SK-N-SH (cell line): Measurements from ENCODE around the gene SPATA16.

Experiments
- EP300 ChIP-seq, 2 experiments: IDR thresholded peaks; 2 replicates each; pipeline versions ENCODE4 v1.4.0 to v1.6.1; 2012; ENCODE audit warnings: borderline replicate concordance in 1 of 2, low read depth in 1 of 2, low read length in 1 of 2
- EZH2phosphoT487 ChIP-seq: fragments of 200-600 bp; sonication (generic); IDR thresholded peaks from 2 replicates; pipeline ENCODE4 v1.6.1; 2017; ENCODE audit warnings: low read depth, mixed run types, mild to moderate bottlenecking, antibody characterized with exemption, moderate library complexity, borderline replicate concordance
- MXI1 ChIP-seq: IDR thresholded peaks from 2 replicates; pipeline ENCODE4 v1.6.1; 2012; ENCODE audit warnings: mild to moderate bottlenecking, low read depth, low read length, improper control_type of control experiment
- RXRA ChIP-seq: IDR thresholded peaks from 2 replicates; pipeline ENCODE4 v1.4.0; 2012; ENCODE audit warnings: low read depth, mild to moderate bottlenecking, borderline replicate concordance
- SIN3A ChIP-seq: IDR thresholded peaks from 2 replicates; pipeline ENCODE4 v1.6.1; 2012; ENCODE audit warnings: low read depth, mild to moderate bottlenecking, low read length, moderate library complexity, borderline replicate concordance
- SMC3 ChIP-seq: IDR thresholded peaks from 2 replicates; pipeline ENCODE4 v1.6.1; 2012; ENCODE audit warnings: low read depth, low read length, improper control_type of control experiment
- YY1 ChIP-seq: IDR thresholded peaks from 2 replicates; pipeline ENCODE4 v1.4.0; 2012; ENCODE audit warnings: low read depth, mild to moderate bottlenecking
- TF ChIP-seq, protein P1 (sequence below): fragments of 200-600 bp; sonication (generic); IDR thresholded peaks from 2 replicates; pipeline ENCODE4 v1.6.1; 2017; ENCODE audit warnings: antibody characterized with exemption, mild to moderate bottlenecking, moderate library complexity
- TF ChIP-seq, protein P2 (sequence below): fragments of 150-350 bp; IDR thresholded peaks from 2 replicates; pipeline ENCODE4 v1.6.1; 2017; ENCODE audit warnings: antibody characterized with exemption, low read length, low read depth, borderline replicate concordance
- TF ChIP-seq, protein P3 (sequence below): IDR thresholded peaks from 2 replicates; pipeline ENCODE4 v1.4.0; 2012; ENCODE audit warnings: low read depth
- TF ChIP-seq, protein P4 (sequence below): IDR thresholded peaks from 2 replicates; pipeline ENCODE4 v1.6.1; 2012; ENCODE audit warnings: mild to moderate bottlenecking, low read depth, low read length, moderate library complexity
- TF ChIP-seq, protein P5 (sequence below): IDR thresholded peaks from 2 replicates; pipeline ENCODE4 v1.4.0; 2012; ENCODE audit warnings: low read depth, borderline replicate concordance

DNA sequence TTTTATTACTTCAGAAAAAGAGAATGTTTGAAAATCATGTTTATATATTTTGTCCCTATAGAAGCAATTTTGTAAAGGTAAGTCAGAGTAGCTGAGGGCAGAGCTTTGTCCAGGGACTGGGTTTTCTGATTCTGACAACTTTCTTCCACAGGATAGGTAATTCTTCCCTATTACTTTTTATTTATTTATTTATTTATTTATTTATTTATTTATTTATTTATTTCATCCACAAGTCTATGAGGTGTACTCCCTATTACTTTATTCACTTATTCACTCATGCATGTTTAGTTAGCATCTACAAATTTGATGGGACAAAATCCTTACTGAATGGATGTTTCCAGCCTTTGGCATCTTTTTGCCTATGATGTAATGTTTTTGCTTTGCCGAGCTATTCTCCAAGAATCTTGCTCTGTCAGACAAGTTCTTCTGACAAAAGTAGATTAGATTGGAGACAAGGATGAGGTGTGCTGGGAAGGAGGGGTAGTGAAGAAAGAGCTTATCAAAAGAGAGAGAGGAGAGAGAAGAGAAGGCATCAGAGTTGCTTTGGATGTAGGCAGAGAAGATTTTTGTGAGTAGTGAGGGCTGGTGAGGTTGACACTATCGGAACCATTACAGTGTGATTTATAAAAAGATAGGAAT, 119.4 kb downstream of the SPATA16 start:
- TF ChIP-seq, protein P1, sequence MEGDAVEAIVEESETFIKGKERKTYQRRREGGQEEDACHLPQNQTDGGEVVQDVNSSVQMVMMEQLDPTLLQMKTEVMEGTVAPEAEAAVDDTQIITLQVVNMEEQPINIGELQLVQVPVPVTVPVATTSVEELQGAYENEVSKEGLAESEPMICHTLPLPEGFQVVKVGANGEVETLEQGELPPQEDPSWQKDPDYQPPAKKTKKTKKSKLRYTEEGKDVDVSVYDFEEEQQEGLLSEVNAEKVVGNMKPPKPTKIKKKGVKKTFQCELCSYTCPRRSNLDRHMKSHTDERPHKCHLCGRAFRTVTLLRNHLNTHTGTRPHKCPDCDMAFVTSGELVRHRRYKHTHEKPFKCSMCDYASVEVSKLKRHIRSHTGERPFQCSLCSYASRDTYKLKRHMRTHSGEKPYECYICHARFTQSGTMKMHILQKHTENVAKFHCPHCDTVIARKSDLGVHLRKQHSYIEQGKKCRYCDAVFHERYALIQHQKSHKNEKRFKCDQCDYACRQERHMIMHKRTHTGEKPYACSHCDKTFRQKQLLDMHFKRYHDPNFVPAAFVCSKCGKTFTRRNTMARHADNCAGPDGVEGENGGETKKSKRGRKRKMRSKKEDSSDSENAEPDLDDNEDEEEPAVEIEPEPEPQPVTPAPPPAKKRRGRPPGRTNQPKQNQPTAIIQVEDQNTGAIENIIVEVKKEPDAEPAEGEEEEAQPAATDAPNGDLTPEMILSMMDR: no peak
- TF ChIP-seq SMC3 (no peak), YY1 (no peak), EP300 (IDR thresholded peaks at IDR 0.05; ENCODE audit: borderline replicate concordance in 1 of 2, low read depth in 1 of 2, low read length in 1 of 2) (no peak), EZH2phosphoT487 (no peak), SIN3A (no peak), RXRA (no peak), MXI1 (no peak)
- TF ChIP-seq, protein P2, sequence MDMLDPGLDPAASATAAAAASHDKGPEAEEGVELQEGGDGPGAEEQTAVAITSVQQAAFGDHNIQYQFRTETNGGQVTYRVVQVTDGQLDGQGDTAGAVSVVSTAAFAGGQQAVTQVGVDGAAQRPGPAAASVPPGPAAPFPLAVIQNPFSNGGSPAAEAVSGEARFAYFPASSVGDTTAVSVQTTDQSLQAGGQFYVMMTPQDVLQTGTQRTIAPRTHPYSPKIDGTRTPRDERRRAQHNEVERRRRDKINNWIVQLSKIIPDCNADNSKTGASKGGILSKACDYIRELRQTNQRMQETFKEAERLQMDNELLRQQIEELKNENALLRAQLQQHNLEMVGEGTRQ: no peak
- TF ChIP-seq, protein P3, sequence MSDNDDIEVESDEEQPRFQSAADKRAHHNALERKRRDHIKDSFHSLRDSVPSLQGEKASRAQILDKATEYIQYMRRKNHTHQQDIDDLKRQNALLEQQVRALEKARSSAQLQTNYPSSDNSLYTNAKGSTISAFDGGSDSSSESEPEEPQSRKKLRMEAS: no peak
- TF ChIP-seq, protein P4, sequence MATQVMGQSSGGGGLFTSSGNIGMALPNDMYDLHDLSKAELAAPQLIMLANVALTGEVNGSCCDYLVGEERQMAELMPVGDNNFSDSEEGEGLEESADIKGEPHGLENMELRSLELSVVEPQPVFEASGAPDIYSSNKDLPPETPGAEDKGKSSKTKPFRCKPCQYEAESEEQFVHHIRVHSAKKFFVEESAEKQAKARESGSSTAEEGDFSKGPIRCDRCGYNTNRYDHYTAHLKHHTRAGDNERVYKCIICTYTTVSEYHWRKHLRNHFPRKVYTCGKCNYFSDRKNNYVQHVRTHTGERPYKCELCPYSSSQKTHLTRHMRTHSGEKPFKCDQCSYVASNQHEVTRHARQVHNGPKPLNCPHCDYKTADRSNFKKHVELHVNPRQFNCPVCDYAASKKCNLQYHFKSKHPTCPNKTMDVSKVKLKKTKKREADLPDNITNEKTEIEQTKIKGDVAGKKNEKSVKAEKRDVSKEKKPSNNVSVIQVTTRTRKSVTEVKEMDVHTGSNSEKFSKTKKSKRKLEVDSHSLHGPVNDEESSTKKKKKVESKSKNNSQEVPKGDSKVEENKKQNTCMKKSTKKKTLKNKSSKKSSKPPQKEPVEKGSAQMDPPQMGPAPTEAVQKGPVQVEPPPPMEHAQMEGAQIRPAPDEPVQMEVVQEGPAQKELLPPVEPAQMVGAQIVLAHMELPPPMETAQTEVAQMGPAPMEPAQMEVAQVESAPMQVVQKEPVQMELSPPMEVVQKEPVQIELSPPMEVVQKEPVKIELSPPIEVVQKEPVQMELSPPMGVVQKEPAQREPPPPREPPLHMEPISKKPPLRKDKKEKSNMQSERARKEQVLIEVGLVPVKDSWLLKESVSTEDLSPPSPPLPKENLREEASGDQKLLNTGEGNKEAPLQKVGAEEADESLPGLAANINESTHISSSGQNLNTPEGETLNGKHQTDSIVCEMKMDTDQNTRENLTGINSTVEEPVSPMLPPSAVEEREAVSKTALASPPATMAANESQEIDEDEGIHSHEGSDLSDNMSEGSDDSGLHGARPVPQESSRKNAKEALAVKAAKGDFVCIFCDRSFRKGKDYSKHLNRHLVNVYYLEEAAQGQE: no peak
- TF ChIP-seq, protein P5, sequence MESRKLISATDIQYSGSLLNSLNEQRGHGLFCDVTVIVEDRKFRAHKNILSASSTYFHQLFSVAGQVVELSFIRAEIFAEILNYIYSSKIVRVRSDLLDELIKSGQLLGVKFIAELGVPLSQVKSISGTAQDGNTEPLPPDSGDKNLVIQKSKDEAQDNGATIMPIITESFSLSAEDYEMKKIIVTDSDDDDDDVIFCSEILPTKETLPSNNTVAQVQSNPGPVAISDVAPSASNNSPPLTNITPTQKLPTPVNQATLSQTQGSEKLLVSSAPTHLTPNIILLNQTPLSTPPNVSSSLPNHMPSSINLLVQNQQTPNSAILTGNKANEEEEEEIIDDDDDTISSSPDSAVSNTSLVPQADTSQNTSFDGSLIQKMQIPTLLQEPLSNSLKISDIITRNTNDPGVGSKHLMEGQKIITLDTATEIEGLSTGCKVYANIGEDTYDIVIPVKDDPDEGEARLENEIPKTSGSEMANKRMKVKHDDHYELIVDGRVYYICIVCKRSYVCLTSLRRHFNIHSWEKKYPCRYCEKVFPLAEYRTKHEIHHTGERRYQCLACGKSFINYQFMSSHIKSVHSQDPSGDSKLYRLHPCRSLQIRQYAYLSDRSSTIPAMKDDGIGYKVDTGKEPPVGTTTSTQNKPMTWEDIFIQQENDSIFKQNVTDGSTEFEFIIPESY: no peak
